HG03354 (cell line): ENCODE results near the gene LRRN4CL.
"Not testable (repeated sequence)": the region's sequence is repeated elsewhere in the genome, so short reads cannot be mapped to it uniquely, and the experiment has no call there.

Experiments used
- ATAC-seq: cut with Tn5 transposase; IDR thresholded peaks from one replicate; pipeline ENCODE4 v1.9.1; 2021; ENCODE audit warnings: mild to moderate bottlenecking; ENCODE audit not compliant: unreplicated experiment, poor library complexity, severe bottlenecking

Gene LRRN4CL

GRCh38 chr11:62652161-62653006 is 36.9 kb downstream of the LRRN4CL start:
- no peak for ATAC-seq

- ATAC-seq = not testable (repeated sequence)
Observed at GRCh38 chr11:62650283-62650682, 39.0 kb downstream of the LRRN4CL start.

- no peak for ATAC-seq
Observed at GRCh38 chr11:62649486-62649885, 39.8 kb downstream of the LRRN4CL start.

- no peak for ATAC-seq
Observed at GRCh38 chr11:62648967-62649364, 40.4 kb downstream of the LRRN4CL start.

GRCh38 chr11:62648185-62648966 is 41.0 kb downstream of the LRRN4CL start:
- ATAC-seq = no peak

GRCh38 chr11:62647609-62648005 is 41.7 kb downstream of the LRRN4CL start:
- ATAC-seq = no peak

GRCh38 chr11:62646825-62647608 is 42.3 kb downstream of the LRRN4CL start:
- ATAC-seq = no peak

GRCh38 chr11:62645946-62646824 is 43.1 kb downstream of the LRRN4CL start, which contains the start of gene GANAB:
Gene GANAB, minus strand, starts transcription at chr11:62646613. Its CDS starts 14 bp downstream, at chr11:62646599.
- peak; percentile 93 for ATAC-seq

- ATAC-seq = peak; percentile 1
Observed at GRCh38 chr11:62645671-62645945, 43.7 kb downstream of the LRRN4CL start.

- no peak for ATAC-seq
Observed at GRCh38 chr11:62644220-62644619, 45.1 kb downstream of the LRRN4CL start.
